ENCODE measurements around the gene A3GALT2.
"Not testable (repeated sequence)": the region's sequence is repeated elsewhere in the genome, so short reads cannot be mapped to it uniquely, and the experiment has no call there.

A3GALT2 gene

GRCh38 chr1:33290615-33291014 is 30.3 kb downstream of the A3GALT2 start:
- not testable (repeated sequence) for DNase-seq

GRCh38 chr1:33289858-33290154 is 31.1 kb downstream of the A3GALT2 start:
- no peak for DNase-seq

- no peak for DNase-seq
Measured at GRCh38 chr1:33288976-33289857, 31.7 kb downstream of the A3GALT2 start.

GRCh38 chr1:33287317-33287716 is 33.6 kb downstream of the A3GALT2 start:
- no peak for DNase-seq

GRCh38 chr1:33286451-33287185 is 34.3 kb downstream of the A3GALT2 start:
- DNase-seq: no peak

GRCh38 chr1:33284049-33284448 is 36.8 kb downstream of the A3GALT2 start:
- no peak for DNase-seq

GRCh38 chr1:33282791-33283190 is 38.1 kb downstream of the A3GALT2 start:
- DNase-seq: no peak

GRCh38 chr1:33281554-33282303 is 39.2 kb downstream of the A3GALT2 start:
- DNase-seq: no peak

GRCh38 chr1:33280091-33280661 is 40.7 kb downstream of the A3GALT2 start:
- no peak for DNase-seq

GRCh38 chr1:33277488-33278084 is 43.3 kb downstream of the A3GALT2 start:
- DNase-seq: no peak

- no peak for DNase-seq
Measured at GRCh38 chr1:33276573-33277298, 44.2 kb downstream of the A3GALT2 start.

GRCh38 chr1:33275706-33276572 is 45.0 kb downstream of the A3GALT2 start:
- no peak for DNase-seq

- no peak for DNase-seq
Measured at GRCh38 chr1:33275195-33275594, 45.7 kb downstream of the A3GALT2 start.

GRCh38 chr1:33274446-33274845 is 46.5 kb downstream of the A3GALT2 start:
- DNase-seq: no peak

GRCh38 chr1:33273961-33274371 is 46.9 kb downstream of the A3GALT2 start:
- DNase-seq: no peak

- no peak for DNase-seq
Measured at GRCh38 chr1:33273406-33273805, 47.5 kb downstream of the A3GALT2 start.

GRCh38 chr1:33272930-33273329 is 48.0 kb downstream of the A3GALT2 start:
- no peak for DNase-seq

- no peak for DNase-seq
Measured at GRCh38 chr1:33272509-33272908, 48.4 kb downstream of the A3GALT2 start.

- no peak for DNase-seq
Measured at GRCh38 chr1:33271666-33272505, 49.0 kb downstream of the A3GALT2 start.
